Esophagus squamous epithelium (tissue), 4 donors: ENCODE data around the gene RPL12.

Experiments used
- CTCF ChIP-seq, 6 experiments: fragments of 450-650 bp in 4 of 6; fragments of 200-600 bp in 2 of 6; sonication (generic) in 2 of 6; IDR thresholded peaks; one replicate each; pipeline ENCODE4 v1.5.1; 2016 to 2019; ENCODE audit warnings: antibody characterized with exemption in 6 of 6, mild to moderate bottlenecking in 4 of 6, moderate library complexity in 4 of 6
- POLR2A ChIP-seq, 4 donors: fragments of 450-650 bp; IDR thresholded peaks; one replicate each; pipeline ENCODE4 v1.6.1; 2017; ENCODE audit warnings: antibody characterized with exemption in 4 of 4, mild to moderate bottlenecking in 4 of 4, moderate library complexity in 3 of 4

DNA sequence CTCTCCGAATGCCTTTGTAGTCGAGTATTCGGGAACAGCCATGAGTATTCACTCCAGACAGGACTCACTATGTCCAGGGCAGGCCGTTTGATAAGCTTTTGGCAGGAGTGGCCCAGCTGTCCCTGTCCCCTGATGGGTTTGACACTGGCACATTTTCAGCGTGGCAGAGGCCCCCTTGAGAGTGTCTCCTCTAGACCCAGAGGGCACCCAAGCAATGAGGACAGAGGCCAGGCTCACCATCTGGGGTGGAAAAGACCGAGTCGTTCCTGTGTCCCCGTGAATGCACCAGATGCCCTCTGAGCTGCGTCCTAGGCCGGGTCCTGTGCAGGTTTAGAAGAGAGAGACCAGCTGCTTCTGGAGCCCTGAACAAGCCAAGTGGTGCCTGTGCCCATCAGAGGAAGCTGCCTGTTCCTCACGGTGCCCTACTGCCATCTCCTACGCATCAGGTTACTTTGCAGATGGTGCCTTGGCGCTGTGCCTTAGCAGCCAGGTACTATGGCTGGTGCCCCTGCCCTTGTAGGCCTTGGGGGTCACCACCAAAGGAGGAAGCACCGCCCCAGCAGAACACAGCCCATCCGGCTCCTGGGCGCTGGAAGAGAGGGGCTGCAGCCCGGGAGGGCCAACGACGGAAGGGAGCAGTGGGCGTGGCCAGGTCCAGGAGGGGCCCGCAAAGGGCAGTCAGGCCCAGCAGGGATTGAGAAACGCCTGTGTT, 42.5 kb upstream of the RPL12 start:
- TF ChIP-seq CTCF (IDR thresholded peaks at IDR 0.05) (no peak), POLR2A (IDR thresholded peaks at IDR 0.05) (no peak)
